MM.1S (cell line): ENCODE measurements around the gene RAD54L2.

Experiments used
- DNase-seq: peaks from one replicate; pipeline ENCODE4 v3.0.0-alpha.2; 2015
- H2AFZ ChIP-seq: fragments of 300-600 bp; sonication (generic); 2 replicates; pipeline ENCODE4 v1.6.0; 2016; ENCODE audit warnings: antibody characterized with exemption, low read length
- H3F3A ChIP-seq: fragments of 300-600 bp; sonication (generic); 2 replicates; pipeline ENCODE4 v1.6.1; 2016; ENCODE audit warnings: mild to moderate bottlenecking, antibody characterized with exemption, low read length, moderate library complexity, mixed read lengths; ENCODE audit not compliant: insufficient read depth
- H3K27ac ChIP-seq: fragments of 300-600 bp; sonication (generic); 2 replicates; pipeline ENCODE4 v1.5.1; 2016; ENCODE audit warnings: mild to moderate bottlenecking, low read length
- H3K27me3 ChIP-seq: fragments of 300-600 bp; sonication (generic); replicated peaks from 2 replicates; pipeline ENCODE4 v1.6.0; 2016; ENCODE audit warnings: low read length; ENCODE audit not compliant: insufficient read depth
- H3K36me3 ChIP-seq: fragments of 300-600 bp; sonication (generic); replicated peaks from 2 replicates; pipeline ENCODE4 v1.6.1; 2016; ENCODE audit warnings: mild to moderate bottlenecking, low read length, mixed read lengths; ENCODE audit not compliant: insufficient read depth
- H3K4me1 ChIP-seq: fragments of 300-600 bp; sonication (generic); 2 replicates; pipeline ENCODE4 v1.6.1; 2016; ENCODE audit warnings: low read length, mixed read lengths
- H3K4me2 ChIP-seq: fragments of 300-600 bp; sonication (generic); 2 replicates; pipeline ENCODE4 v1.6.0; 2016; ENCODE audit warnings: low read depth, low read length
- H3K4me3 ChIP-seq: fragments of 300-600 bp; sonication (generic); 2 replicates; pipeline ENCODE4 v1.5.1; 2016; ENCODE audit warnings: low read length, mixed read lengths
- H3K79me2 ChIP-seq: fragments of 300-600 bp; sonication (generic); 2 replicates; pipeline ENCODE4 v1.6.1; 2016; ENCODE audit warnings: mixed run types, low read length, mixed read lengths
- H3K9ac ChIP-seq: fragments of 300-600 bp; sonication (generic); 2 replicates; pipeline ENCODE4 v1.6.1; 2016; ENCODE audit warnings: low read length, mixed read lengths
- H3K9me2 ChIP-seq: fragments of 300-600 bp; sonication (generic); replicated peaks from 2 replicates; pipeline ENCODE4 v1.6.1; 2016; ENCODE audit warnings: mild to moderate bottlenecking, low read length, mixed read lengths; ENCODE audit not compliant: insufficient read depth
- H3K9me3 ChIP-seq: fragments of 300-600 bp; sonication (generic); replicated peaks from 2 replicates; pipeline ENCODE4 v1.6.1; 2016; ENCODE audit warnings: mild to moderate bottlenecking, low read length, mixed read lengths; ENCODE audit not compliant: insufficient read depth
- H4K20me1 ChIP-seq: fragments of 300-600 bp; sonication (generic); 2 replicates; pipeline ENCODE4 v1.6.1; 2016; ENCODE audit warnings: mild to moderate bottlenecking, low read length, moderate library complexity, mixed read lengths; ENCODE audit not compliant: insufficient read depth
- CTCF ChIP-seq: fragments of 300-600 bp; sonication (generic); IDR thresholded peaks from 2 replicates; pipeline ENCODE4 v1.5.1; 2016; ENCODE audit warnings: antibody characterized with exemption, low read length, mixed read lengths
- EZH2 ChIP-seq: fragments of 300-600 bp; sonication (generic); optimal IDR thresholded peaks from 2 replicates; pipeline ENCODE3; 2017; ENCODE audit warnings: low read depth, mild to moderate bottlenecking, antibody characterized with exemption, low read length, mixed read lengths
- EZH2phosphoT487 ChIP-seq: fragments of 300-600 bp; sonication (generic); IDR thresholded peaks from 2 replicates; pipeline ENCODE4 v1.6.1; 2018; ENCODE audit warnings: antibody characterized with exemption, low read length

RAD54L2 gene

GRCh38 chr3:51568996-51569395 is 30.5 kb downstream of the RAD54L2 start:
- no peak for DNase-seq
- no peaks in the 10 kb centered on the region for H3F3A ChIP-seq
- H3K27ac ChIP-seq, result no peak overlapping the region
- TF ChIP-seq EZH2phosphoT487, result no peak
- TF ChIP-seq EZH2, result no peak
- TF ChIP-seq CTCF, result no peak
- H3K27me3 ChIP-seq, result no peaks in the 10 kb centered on the region
- H3K4me3 ChIP-seq, result no peak overlapping the region
- H3K9me3 ChIP-seq, result no peaks in the 10 kb centered on the region
- H3K9me2 ChIP-seq, result no peaks in the 10 kb centered on the region
- H3K4me2 ChIP-seq, result no peak overlapping the region
- no peak overlapping the region for H2AFZ ChIP-seq
- H3K79me2 ChIP-seq, result peaks cover 13% of the 10 kb centered on the region; the same call in 1 of the 2 replicates
- no peaks in the 10 kb centered on the region; the same call in 1 of the 2 replicates for H3K36me3 ChIP-seq
- H3K9ac ChIP-seq, result no peak overlapping the region
- no peaks in the 10 kb centered on the region for H3K4me1 ChIP-seq
- no peaks in the 10 kb centered on the region for H4K20me1 ChIP-seq

- no peak for TF ChIP-seq EZH2phosphoT487
- no peak for TF ChIP-seq EZH2
- no peak for TF ChIP-seq CTCF
- Histone ChIP-seq H3K79me2 (0 out of 2 replicates have a peak, but pooled peaks cover 2% of the 10 kb centered on the region), H3K4me1 (no peaks in the 10 kb centered on the region), H2AFZ (no peak overlapping the region), H3K4me2 (no peak overlapping the region), H3K9me2 (no peaks in the 10 kb centered on the region), H3K9me3 (no peaks in the 10 kb centered on the region), H3F3A (no peaks in the 10 kb centered on the region), H3K27me3 (no peaks in the 10 kb centered on the region), H3K27ac (no peak overlapping the region), H3K9ac (no peak overlapping the region), H4K20me1 (no peaks in the 10 kb centered on the region), H3K36me3 (no peaks in the 10 kb centered on the region), H3K4me3 (no peak overlapping the region)
- DNase-seq, result no peak
Measured at GRCh38 chr3:51578238-51578637, 39.7 kb downstream of the RAD54L2 start.

GRCh38 chr3:51580418-51580817 is 41.9 kb downstream of the RAD54L2 start:
- TF ChIP-seq CTCF (no peak), EZH2 (no peak), EZH2phosphoT487 (no peak)
- H4K20me1 ChIP-seq, result no peaks in the 10 kb centered on the region
- no peak overlapping the region for H3K27ac ChIP-seq
- H3K4me3 ChIP-seq, result no peak overlapping the region
- no peak overlapping the region for H3K4me2 ChIP-seq
- no peaks in the 10 kb centered on the region for H3K4me1 ChIP-seq
- DNase-seq, result no peak
- H3K79me2 ChIP-seq, result peaks cover 11% of the 10 kb centered on the region; the same call in 1 of the 2 replicates
- no peak overlapping the region for H3K9ac ChIP-seq
- no peaks in the 10 kb centered on the region for H3F3A ChIP-seq
- no peaks in the 10 kb centered on the region for H3K9me2 ChIP-seq
- H3K36me3 ChIP-seq, result no peaks in the 10 kb centered on the region
- H2AFZ ChIP-seq, result no peak overlapping the region
- H3K9me3 ChIP-seq, result no peaks in the 10 kb centered on the region
- H3K27me3 ChIP-seq, result no peaks in the 10 kb centered on the region

GRCh38 chr3:51581524-51581923 is 43.0 kb downstream of the RAD54L2 start:
- Histone ChIP-seq H3K27ac (no peak overlapping the region), H3K9me3 (no peaks in the 10 kb centered on the region), H3K79me2 (peaks cover 11% of the 10 kb centered on the region; the same call in 1 of the 2 replicates), H3K27me3 (no peaks in the 10 kb centered on the region), H3F3A (no peaks in the 10 kb centered on the region), H3K4me2 (no peak overlapping the region), H3K36me3 (no peaks in the 10 kb centered on the region), H3K9me2 (no peaks in the 10 kb centered on the region), H4K20me1 (no peaks in the 10 kb centered on the region), H2AFZ (no peak overlapping the region), H3K9ac (no peak overlapping the region), H3K4me1 (no peaks in the 10 kb centered on the region), H3K4me3 (no peak overlapping the region)
- no peak for TF ChIP-seq CTCF
- no peak for TF ChIP-seq EZH2phosphoT487
- no peak for TF ChIP-seq EZH2
- no peak for DNase-seq
